DND-41 (cell line): ENCODE data around the gene BRD7.

Experiments used
- CTCF ChIP-seq: IDR thresholded peaks from 2 replicates; pipeline ENCODE4 v1.5.1; 2012; ENCODE audit warnings: borderline replicate concordance, low read length, moderate library complexity, mild to moderate bottlenecking; ENCODE audit not compliant: poor library complexity, severe bottlenecking; ENCODE audit errors: extremely low read depth
- EZH2 ChIP-seq: IDR thresholded peaks from 3 replicates; pipeline ENCODE4 v1.6.1; 2012; ENCODE audit warnings: borderline replicate concordance, low read depth, mild to moderate bottlenecking, moderate library complexity, low read length, inconsistent platforms; ENCODE audit not compliant: severe bottlenecking

GRCh38 chr16:50354629-50355456 lies 13.9 kb downstream of the BRD7 start:
- peak; percentile 72 for TF ChIP-seq CTCF
- TF ChIP-seq EZH2, result no peak
